GM21576 (cell line): ENCODE measurements around the gene ACTG2.
"Not testable (repeated sequence)": the region's sequence is repeated elsewhere in the genome, so short reads cannot be mapped to it uniquely, and the experiment has no call there.

ENCODE experiments used
- ATAC-seq: cut with Tn5 transposase; IDR thresholded peaks from one replicate; pipeline ENCODE4 v1.9.1; 2021; ENCODE audit warnings: mild to moderate bottlenecking, moderate library complexity; ENCODE audit not compliant: unreplicated experiment

ACTG2 gene

GRCh38 chr2:73931531-73932500 is 39.0 kb downstream of the ACTG2 start:
- ATAC-seq: no peak

- ATAC-seq: no peak
These were observed 40.4 kb downstream of the ACTG2 start for GRCh38 chr2:73933194-73933593.

DNA sequence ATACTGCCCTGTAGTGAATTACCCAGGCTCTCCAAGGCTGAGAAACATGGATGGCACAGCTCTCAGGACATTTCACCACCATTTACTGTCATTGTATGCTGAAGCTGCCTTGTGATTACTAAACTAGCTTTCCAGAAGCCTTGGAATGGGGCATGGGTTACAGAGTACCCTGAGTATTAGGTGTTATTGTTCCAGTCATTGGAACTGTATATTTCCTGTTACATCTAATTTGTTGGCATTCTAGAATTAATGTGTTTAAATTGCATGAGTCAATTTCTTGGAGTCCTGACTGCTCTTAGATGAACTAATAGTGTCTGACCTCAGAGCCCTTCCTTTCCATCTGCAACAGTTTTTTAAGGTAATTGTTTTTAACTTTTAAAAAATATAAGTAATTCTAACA is 42.8 kb downstream of the ACTG2 start:
- ATAC-seq: no peak

- no peak for ATAC-seq
These were observed 44.5 kb downstream of the ACTG2 start for GRCh38 chr2:73937103-73937885.

DNA sequence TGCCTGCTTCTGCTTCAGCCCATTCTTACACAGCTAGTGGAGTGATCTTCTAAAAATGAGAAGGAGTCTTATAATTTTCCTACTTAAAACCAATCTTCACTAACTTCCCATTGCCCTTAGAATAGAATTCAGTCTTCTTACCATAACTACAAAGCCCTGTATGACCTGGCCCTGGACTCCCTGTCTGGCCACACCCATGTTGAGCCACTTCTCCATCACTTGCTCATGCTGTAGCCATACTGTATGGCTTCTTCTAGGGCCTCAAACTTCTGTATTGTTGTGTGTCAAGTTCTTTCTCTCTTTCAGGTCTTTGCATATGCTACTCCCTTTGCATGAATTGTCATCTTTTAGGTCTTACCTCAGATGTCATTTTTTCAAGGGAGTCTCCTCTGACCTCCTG is 45.1 kb downstream of the ACTG2 start:
- no peak for ATAC-seq

GRCh38 chr2:73938718-73939352 is 46.0 kb downstream of the ACTG2 start:
- ATAC-seq: no peak

DNA sequence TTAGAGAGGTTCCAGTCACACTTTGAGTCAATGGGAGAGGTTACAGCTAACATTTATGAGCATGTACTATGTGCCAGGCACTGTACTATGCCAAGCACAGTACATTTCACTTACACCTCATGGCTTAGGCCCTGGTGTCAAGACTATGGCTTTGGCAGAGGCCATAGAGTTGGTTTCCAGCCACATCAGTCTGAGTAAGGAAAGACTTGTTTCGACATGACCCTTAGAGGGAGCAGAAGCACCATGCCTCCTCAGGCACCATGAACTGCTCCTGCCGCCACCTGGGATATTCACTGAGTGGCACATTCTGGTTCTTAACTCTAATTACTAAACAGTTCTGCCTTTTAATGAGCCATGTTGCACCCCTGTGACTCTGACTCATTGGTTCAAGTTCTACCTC is 46.6 kb downstream of the ACTG2 start:
- ATAC-seq: no peak

GRCh38 chr2:73940066-73940465 is 47.3 kb downstream of the ACTG2 start:
- not testable (repeated sequence) for ATAC-seq

GRCh38 chr2:73942664-73943063 is 49.9 kb downstream of the ACTG2 start:
- no peak for ATAC-seq

DNA sequence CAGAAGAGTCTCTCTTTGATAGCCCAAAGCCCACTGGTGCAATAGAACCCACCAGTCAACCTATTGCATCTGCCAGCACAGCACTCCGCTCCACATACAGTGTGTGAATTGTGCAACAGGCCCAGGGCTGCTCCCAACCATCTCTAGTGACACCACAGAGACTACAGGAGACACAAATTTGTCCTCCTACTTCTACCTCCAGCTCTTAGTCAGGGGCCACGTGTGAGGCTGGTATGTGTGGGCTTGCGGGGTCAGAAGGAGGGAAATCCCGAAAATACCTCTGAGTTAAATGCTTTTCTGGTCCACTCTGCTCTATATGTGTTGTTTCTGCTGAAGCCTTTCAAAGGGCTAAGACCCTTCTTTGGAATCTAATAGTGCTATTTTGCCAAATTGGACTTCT is 51.9 kb downstream of the ACTG2 start:
- ATAC-seq: no peak

DNA sequence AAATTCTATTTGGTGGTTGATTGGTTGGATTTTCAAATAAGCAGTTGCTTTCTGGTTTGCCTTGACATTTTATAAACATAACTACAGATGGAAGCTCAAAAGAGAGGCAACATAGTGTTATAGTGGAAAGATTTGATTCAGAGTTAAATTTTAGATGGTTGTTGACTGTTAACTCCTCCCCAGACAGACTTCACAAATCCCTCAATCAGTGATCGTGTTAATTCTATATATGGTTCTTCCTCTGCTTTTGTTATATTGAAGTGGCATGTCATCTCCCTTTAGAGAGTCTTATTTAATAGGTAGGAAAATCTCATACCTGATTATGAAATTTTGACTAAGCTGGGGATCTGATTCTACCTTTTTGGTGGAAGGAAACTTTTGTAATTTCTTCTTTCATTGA is 53.4 kb downstream of the ACTG2 start:
- no peak for ATAC-seq

DNA sequence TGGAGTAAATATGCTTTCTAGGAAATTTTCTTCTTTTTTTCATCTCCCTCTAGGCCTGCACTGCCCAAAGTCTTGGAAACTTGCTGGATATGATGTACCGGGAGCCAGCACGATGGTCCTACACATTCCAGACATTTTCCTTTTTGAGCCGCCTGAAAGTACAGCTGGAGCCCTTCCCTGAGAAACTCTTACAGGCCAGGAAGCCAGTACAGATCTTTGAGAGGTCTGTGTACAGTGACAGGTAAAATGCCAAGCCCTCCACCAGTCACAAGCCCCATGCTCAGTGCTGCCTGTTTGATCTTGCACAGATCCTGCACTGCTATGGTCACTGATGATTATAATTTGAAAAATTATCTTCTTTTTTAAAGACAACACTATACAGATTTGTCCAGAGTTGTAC is 53.9 kb downstream of the ACTG2 start:
- ATAC-seq: no peak

- no peak for ATAC-seq
These were observed 54.7 kb downstream of the ACTG2 start for GRCh38 chr2:73947412-73948018.

DNA sequence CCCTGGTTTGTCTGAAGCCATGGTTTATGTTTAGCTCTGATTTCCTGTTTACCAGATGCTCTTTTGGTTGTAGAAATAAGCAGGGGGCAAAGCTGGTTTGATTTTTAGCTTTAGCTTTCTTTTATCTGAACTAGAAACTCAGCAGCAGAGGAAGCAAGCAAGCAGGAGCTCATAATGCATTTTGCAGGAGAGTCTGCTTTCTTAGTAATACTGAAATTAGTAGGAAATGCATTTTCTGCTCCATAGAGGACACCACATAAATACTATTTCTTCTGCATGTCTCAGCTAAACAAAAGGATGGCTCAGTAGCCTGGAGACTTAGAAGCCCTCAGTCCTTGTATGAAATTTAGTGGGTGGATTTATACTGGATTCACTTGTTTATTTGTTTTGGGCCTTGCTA is 57.0 kb downstream of the ACTG2 start:
- no peak for ATAC-seq

GRCh38 chr2:73952499-73953446 is 60.0 kb downstream of the ACTG2 start:
- ATAC-seq: no peak

DNA sequence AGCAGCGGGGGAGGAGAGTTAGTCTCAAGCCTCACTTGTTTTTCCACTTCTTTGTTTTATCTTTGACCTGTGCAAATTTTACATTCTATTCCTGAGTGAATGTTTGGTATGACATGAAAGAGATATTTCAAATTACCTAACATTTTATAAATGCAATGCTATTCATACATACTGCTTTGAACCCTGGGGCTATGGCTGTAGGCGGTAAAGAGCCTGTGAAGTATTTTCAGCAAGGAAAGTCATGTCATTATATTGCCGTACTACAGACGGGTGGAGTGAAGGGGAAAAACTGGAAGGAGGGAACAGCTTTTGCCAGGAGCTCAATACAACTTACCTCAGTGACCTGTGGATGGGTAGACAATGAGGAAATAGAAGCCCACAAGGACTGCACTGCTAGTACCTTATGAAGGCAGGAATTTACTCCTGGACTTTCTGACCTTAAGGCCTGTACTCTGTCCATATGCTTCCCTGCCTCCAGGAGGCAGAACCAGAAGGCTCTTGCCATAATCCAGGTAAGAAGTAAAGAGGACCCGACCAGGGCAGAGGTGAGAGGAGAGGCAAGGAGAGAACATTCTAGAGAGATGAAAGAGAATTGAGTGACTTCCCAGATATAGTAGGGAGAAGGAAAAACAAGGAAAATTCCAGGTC is 63.5 kb downstream of the ACTG2 start:
- ATAC-seq: no peak

GRCh38 chr2:73961274-73961673 is 68.5 kb downstream of the ACTG2 start:
- ATAC-seq: no peak

DNA sequence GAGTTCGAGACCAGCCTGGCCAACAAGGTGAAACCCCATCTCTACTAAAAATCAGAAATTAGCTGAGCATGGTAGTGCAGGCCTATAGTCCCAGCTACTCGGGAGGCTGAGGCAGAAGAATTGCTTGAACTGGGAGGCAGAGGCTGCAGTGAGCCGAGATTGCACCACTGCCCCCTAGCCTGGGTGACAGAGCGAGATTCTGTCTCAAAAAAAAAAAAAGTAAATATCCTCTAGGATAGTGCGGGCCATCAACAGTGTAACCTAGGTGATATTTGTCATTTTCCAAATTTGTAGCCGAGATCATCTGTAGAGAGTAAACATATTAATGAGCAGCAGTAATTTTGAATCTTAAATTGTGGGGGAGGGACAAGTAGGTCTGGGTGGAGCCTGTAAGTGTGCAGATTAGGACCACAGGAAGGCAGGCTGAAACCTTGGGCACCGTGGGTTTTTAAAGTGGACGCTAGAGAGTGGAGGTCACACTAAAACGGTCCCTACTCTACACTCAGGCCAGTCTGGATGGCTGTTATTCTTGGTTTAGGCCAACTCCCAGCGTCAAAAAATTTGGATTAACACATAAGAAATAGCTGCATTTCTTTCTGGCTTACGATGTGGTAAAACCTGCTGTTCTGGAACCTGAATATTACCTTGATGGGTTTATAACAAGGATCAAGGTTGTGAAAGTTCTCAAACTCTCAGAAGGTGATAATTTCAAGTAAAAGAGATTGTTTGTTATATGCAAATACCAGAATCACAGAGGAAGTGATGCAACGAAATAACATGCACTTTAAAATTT is 69.2 kb downstream of the ACTG2 start:
- no peak for ATAC-seq

DNA sequence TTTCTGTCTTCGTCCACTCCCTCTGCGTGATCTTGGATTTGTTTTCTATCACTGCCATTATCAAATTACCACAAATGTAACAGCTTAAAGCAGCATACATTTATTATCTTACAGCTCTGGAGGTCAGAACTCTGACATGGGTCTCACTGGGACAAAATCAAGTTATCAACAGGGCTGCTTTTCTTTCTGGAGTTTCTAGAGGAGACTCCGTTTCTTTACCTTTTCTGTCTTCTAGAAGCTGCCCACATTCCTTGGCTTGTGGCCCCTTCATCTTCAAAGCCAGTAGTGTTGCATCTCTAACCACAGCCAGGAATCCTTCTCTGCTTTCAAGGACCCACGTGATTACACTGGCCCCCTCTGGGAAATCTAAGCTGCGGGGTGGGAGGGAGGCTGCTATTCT is 70.0 kb downstream of the ACTG2 start:
- no peak for ATAC-seq
